Pancreas (tissue), 8 donors: Measurements from ENCODE around the gene ENTPD1. TPM values are rescaled to one million over a fixed set of nuclear protein-coding genes. Genes with fewer than 3 reads are reported as not detected.

Experiments
- polyA plus RNA-seq, 2 donors: library from polyadenylated mRNA; stranded (reverse); fragments of 200-250 nt; gene quantifications; one replicate each; pipeline ENCODE4 v1.2.3, GENCODE V29; 2013
- total RNA-seq, 6 donors: library from RNA; stranded (reverse); fragmentation: NEBNext Ultra II Directional in 4 of 6; extraction: Animal tissue kit (Norgen Biotek cat#: 25700) in 4 of 6; gene quantifications; one replicate each; pipeline versions ENCODE4 v1.2.1 to v1.2.4, GENCODE V29; 2021 to 2023
- donor health status: healthy with polysubstance abuse.
- donor health status: DM: no; HTN: no; CAD: no; lungs with moderate emphysema.
- donor health status: DM: no; HTN: no; CAD: no.
- donor health status: Bipolar disorder and iron deficiency.
- donor health status: DM: yes; HTN: yes; CAD: no.
- donor health status: DM: no; HTN: no; CAD: no.
- donor health status: DM: no; HTN: no; CAD: no.
- donor health status: DM: yes; HTN: yes; CAD: no.

The ENTPD1 gene
- total and polyA plus RNA-seq, 8 donors = 0.67 to 10.9 (median 1.8) TPM

Other genes with a start within 250 kb of the ENTPD1 start
- gene SORBS1, start 194.8 kb upstream of the ENTPD1 start, total RNA-seq = 10 to 100 TPM; 14.4 to 25.6 (median 17.8) TPM
- gene SORBS1, start 194.8 kb upstream of the ENTPD1 start, polyA plus RNA-seq = 10 to 100 TPM; 11.4 to 13.3 TPM
- gene ALDH18A1, start 99.5 kb upstream of the ENTPD1 start, total RNA-seq = 10 to 100 TPM; 43.3 to 68.4 (median 54.9) TPM
- gene ALDH18A1, start 99.5 kb upstream of the ENTPD1 start, polyA plus RNA-seq = 10 to 100 TPM; 22.0 to 25.5 TPM
- gene TCTN3, start 62.2 kb upstream of the ENTPD1 start, total RNA-seq = 10 to 100 TPM in 5 of 6 donors, 1 to 10 TPM in 1; 8.9 to 25.5 (median 16.7) TPM
- 10 to 100 TPM in 1 of 2 donors, 1 to 10 TPM in 1; 8.1 to 16.8 TPM for gene TCTN3, start 62.2 kb upstream of the ENTPD1 start, polyA plus RNA-seq
- under 1 TPM in 4 of 6 donors, not detected in 2; 0.09 to 0.55 (median 0.35) TPM for gene CC2D2B, start 151.8 kb downstream of the ENTPD1 start, total RNA-seq
- under 1 TPM; 0.38 to 0.47 TPM for gene CC2D2B, start 151.8 kb downstream of the ENTPD1 start, polyA plus RNA-seq